Keratinocyte (primary cell): ENCODE measurements around the gene CTNND2.

Experiments
- CTCF ChIP-seq, 3 experiments: IDR thresholded peaks in 1 of 3; conservative IDR thresholded peaks in 1 of 3; optimal IDR thresholded peaks in 1 of 3; 2 replicates in 2 of 3; 3 replicates in 1 of 3; pipeline versions ENCODE3 to v1.5.1; 2011; ENCODE audit warnings: low read length in 3 of 3, mild to moderate bottlenecking in 3 of 3, moderate library complexity in 2 of 3, control low read depth in 1 of 3, inconsistent platforms in 1 of 3; ENCODE audit not compliant: insufficient read depth in 2 of 3; ENCODE audit errors: extremely low read depth in 1 of 3
- EZH2 ChIP-seq: IDR thresholded peaks from one replicate; pipeline ENCODE4 v1.6.1; 2012; ENCODE audit warnings: inconsistent platforms, mild to moderate bottlenecking, low read length, moderate library complexity

GRCh38 chr5:11852717-11853087, 51.5 kb downstream of the CTNND2 start:
- TF ChIP-seq CTCF (optimal IDR thresholded peaks at IDR 0.05 in 1 of 3, IDR thresholded peaks at IDR 0.05 in 1 of 3, conservative IDR thresholded peaks at IDR 0.05 in 1 of 3; ENCODE audit: extremely low read depth in 1 of 3, insufficient read depth in 2 of 3, low read length in 3 of 3): no peak
- no peak for TF ChIP-seq EZH2
